GM12878 (cell line): Measurements from ENCODE around the gene OPRD1. TPM values are rescaled to one million over a fixed set of nuclear protein-coding genes. Genes with fewer than 3 reads are reported as not detected.

Source experiments
- ATAC-seq: fragments of 200-7000 bp; cut with Tn5 transposase; 3 replicates; pipeline ENCODE4 v1.9.1; 2020; ENCODE audit warnings: mild to moderate bottlenecking, moderate library complexity
- BruUV-seq: library from RNA; stranded (reverse); fragments of 400-500 nt; replicated peaks from 2 replicates; lab custom pipeline; 2021; lab: Mats Ljungman, UMichigan
- CTCF ChIA-PET: fragments of 300-600 bp; sonication (Branson Sonifier 250); formaldehyde crosslinking; extraction: SDS; loops from one replicate; lab custom pipeline; 2021; ENCODE audit warnings: inconsistent platforms; lab: Yijun Ruan, JAX
- POLR2A ChIA-PET: fragments of 350-600 bp; formaldehyde crosslinking; extraction: SDS; loops from one replicate; lab custom pipeline; 2021; ENCODE audit warnings: inconsistent platforms; lab: Charles Lee
- RAD21 ChIA-PET: fragments of 300-600 bp; sonication (Branson Sonifier 250); formaldehyde crosslinking; loops from one replicate; lab custom pipeline; 2023; ENCODE audit warnings: antibody characterized with exemption; ENCODE audit not compliant: unreplicated experiment; lab: Charles Lee
- SMC1A ChIA-PET: fragments of 300-600 bp; sonication (Branson Sonifier 250); formaldehyde crosslinking; loops from one replicate; lab custom pipeline; 2023; ENCODE audit not compliant: unreplicated experiment, uncharacterized antibody; lab: Charles Lee
- DNase-seq: peaks from one replicate; pipeline ENCODE4 v3.0.0-alpha.2; 2011; ENCODE audit warnings: low read depth, low spot score
- FAIRE-seq: peaks from 3 replicates; lab custom pipeline; 2011; peaks lifted over from hg19 to GRCh38; lab: Jason Lieb, UNC
- H2AFZ ChIP-seq: 2 replicates; pipeline ENCODE4 v1.6.0; 2011; ENCODE audit warnings: low read depth, low read length, control low read depth; ENCODE audit not compliant: control insufficient read depth
- H3K27ac ChIP-seq: 2 replicates; pipeline ENCODE4 v1.5.1; 2011; ENCODE audit warnings: control low read depth; ENCODE audit not compliant: control insufficient read depth, insufficient read depth
- H3K27me3 ChIP-seq, 2 experiments: replicated peaks in 1 of 2; 2 replicates each; pipeline versions ENCODE4 v1.6.0 to v1.6.1; 2011; ENCODE audit warnings: low read length in 1 of 2; ENCODE audit not compliant: control insufficient read depth in 2 of 2, insufficient read depth in 2 of 2
- H3K36me3 ChIP-seq, 2 experiments: 2 replicates each; pipeline ENCODE4 v1.5.1; 2011; ENCODE audit warnings: low read length in 1 of 2; ENCODE audit not compliant: control insufficient read depth in 2 of 2, insufficient read depth in 2 of 2
- H3K4me1 ChIP-seq: 2 replicates; pipeline ENCODE4 v1.6.1; 2011; ENCODE audit warnings: mild to moderate bottlenecking, low read length, moderate library complexity, mixed read lengths; ENCODE audit not compliant: control insufficient read depth, insufficient read depth
- H3K4me2 ChIP-seq: 2 replicates; pipeline ENCODE4 v1.6.0; 2011; ENCODE audit warnings: control low read depth; ENCODE audit not compliant: control insufficient read depth, insufficient read depth
- H3K4me3 ChIP-seq: fragments of 200-600 bp; sonication (generic); 2 replicates; pipeline ENCODE4 v1.5.1; 2016
- H3K79me2 ChIP-seq: 2 replicates; pipeline ENCODE4 v1.6.0; 2011; ENCODE audit warnings: low read length; ENCODE audit not compliant: control insufficient read depth, insufficient read depth
- H3K9ac ChIP-seq: 2 replicates; pipeline ENCODE4 v1.8.0; 2011; ENCODE audit warnings: low read length, control low read depth, mixed read lengths; ENCODE audit not compliant: control insufficient read depth, insufficient read depth
- H3K9me3 ChIP-seq: replicated peaks from 3 replicates; pipeline ENCODE4 v1.5.1; 2011; ENCODE audit warnings: mild to moderate bottlenecking, low read length; ENCODE audit not compliant: control insufficient read depth, insufficient read depth
- H4K20me1 ChIP-seq: 2 replicates; pipeline ENCODE4 v1.6.0; 2011; ENCODE audit not compliant: control insufficient read depth, insufficient read depth
- ATF7 ChIP-seq: fragments of 450-650 bp; IDR thresholded peaks from 2 replicates; pipeline ENCODE4 v1.6.1; 2016; ENCODE audit warnings: low read depth, mild to moderate bottlenecking
- CBFB ChIP-seq: IDR thresholded peaks from 2 replicates; pipeline ENCODE4 v1.6.1; 2016; ENCODE audit warnings: antibody characterized with exemption, low read depth
- CREB1 ChIP-seq: IDR thresholded peaks from 2 replicates; pipeline ENCODE4 v1.6.1; 2012; ENCODE audit warnings: low read depth, mild to moderate bottlenecking, inconsistent platforms
- MEF2B ChIP-seq: fragments of 450-650 bp; IDR thresholded peaks from 2 replicates; pipeline ENCODE4 v1.6.1; 2018; ENCODE audit warnings: mild to moderate bottlenecking, moderate library complexity; ENCODE audit not compliant: partially characterized antibody, poor library complexity, severe bottlenecking
- RAD51 ChIP-seq: fragments of 450-650 bp; IDR thresholded peaks from 2 replicates; pipeline ENCODE4 v1.6.1; 2016; ENCODE audit warnings: moderate library complexity, mild to moderate bottlenecking, inconsistent platforms
- SP1 ChIP-seq: IDR thresholded peaks from one replicate; pipeline ENCODE4 v1.6.1; 2011; ENCODE audit warnings: low read depth, low read length
- TCF12 ChIP-seq: IDR thresholded peaks from 2 replicates; pipeline ENCODE4 v1.6.1; 2011; ENCODE audit warnings: low read depth, mild to moderate bottlenecking, low read length
- WRNIP1 ChIP-seq: IDR thresholded peaks from 2 replicates; pipeline ENCODE4 v1.6.1; 2011; ENCODE audit warnings: low read depth, low read length, improper control_type of control experiment, borderline replicate concordance
- ZNF622 ChIP-seq: fragments of 450-650 bp; IDR thresholded peaks from 2 replicates; pipeline ENCODE4 v1.6.1; 2017; ENCODE audit warnings: mild to moderate bottlenecking, inconsistent platforms
- WGBS: methylation state at CpG from one replicate; pipeline ENCODE4 v1.1.6; 2016; ENCODE audit warnings: low lambda C conversion rate; ENCODE audit not compliant: insufficient replicate concordance, insufficient coverage; ENCODE audit errors: missing lambda C conversion rate; 5-methylcytosine and 5-hydroxymethylcytosine counted together
- in situ Hi-C: fragments of 300-500 bp; cut with MboI; formaldehyde crosslinking; loops from 9 replicates; pipeline ENCODE4 v1.14.3; 2018; ENCODE audit warnings: mixed read lengths
- intact Hi-C: fragments of 100-400 bp; cut with micrococcal nuclease; formaldehyde crosslinking; loops from one replicate; pipeline ENCODE4 v1.14.2; 2022; ENCODE audit not compliant: unreplicated experiment
- polyA plus RNA-seq, 11 experiments: library from polyadenylated mRNA; depleted of rRNA in 4 of 11; unstranded in 6 of 11; stranded (reverse) in 5 of 11; fragments of >200 nt; fragmentation: Nextera tagmentation in 4 of 11; fragmentation: Illumina TruSeq in 1 of 11; extraction: Ambion mirVana in 4 of 11; extraction: Trizol in 1 of 11; gene quantifications; 1 replicate in 1 of 11; 2 replicates in 10 of 11; pipeline versions ENCODE4 v1.2.1 to v1.2.3, GENCODE V29; 2011 to 2016; ENCODE audit warnings: inconsistent platforms in 2 of 11, missing spikeins in 2 of 11, low read depth in 1 of 11
- total RNA-seq, 4 experiments: library from RNA; depleted of rRNA in 3 of 4; stranded (reverse); fragments of >200 nt in 3 of 4; fragmentation: Illumina TruSeq in 1 of 4; extraction: Trizol in 1 of 4; gene quantifications; 2 replicates each; pipeline versions ENCODE4 v1.2.1 to v1.2.3, GENCODE V29; 2013 to 2021
- TF ChIP-seq, protein P1 (sequence below): IDR thresholded peaks from 2 replicates; pipeline ENCODE4 v1.6.1; 2011; ENCODE audit warnings: borderline replicate concordance, low read depth, mild to moderate bottlenecking, moderate library complexity, low read length; ENCODE audit not compliant: insufficient read depth, poor library complexity, severe bottlenecking
- TF ChIP-seq, protein P2 (sequence below): fragments of 450-650 bp; IDR thresholded peaks from 2 replicates; pipeline ENCODE4 v1.6.1; 2017; ENCODE audit warnings: mild to moderate bottlenecking, low read depth, inconsistent platforms; ENCODE audit not compliant: poor library complexity, severe bottlenecking

Gene OPRD1
- total and polyA plus RNA-seq, 10 of the 15 experiments (the other 5 are each of a cell fraction or from before 2014, with no cell fraction given), result 0.02 TPM; not detected in 8

DNA sequence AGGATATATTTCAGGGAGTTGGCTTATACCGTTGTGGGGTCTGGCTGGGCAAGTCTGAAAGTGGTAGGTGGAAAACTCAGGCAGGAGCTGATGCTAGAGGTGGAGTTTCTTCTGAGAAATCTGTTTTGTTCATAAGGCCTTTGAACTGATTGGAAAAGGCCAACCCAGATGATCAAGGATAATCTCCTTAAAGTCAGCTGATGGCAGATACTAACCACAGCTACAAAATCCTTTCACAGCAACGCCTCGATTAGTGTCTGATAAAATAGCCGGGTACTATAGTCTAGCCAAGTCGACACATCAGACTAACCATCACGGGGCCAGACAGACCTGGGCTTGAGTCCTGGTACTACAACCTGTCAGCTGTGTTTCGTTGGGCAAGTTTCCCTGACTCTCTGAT lies 21.4 kb downstream of the OPRD1 start:
- in situ Hi-C loops, result no loop called here
- Histone ChIP-seq H3K4me2 (no peak overlapping the region), H3K4me3 (no peak overlapping the region), H3K9ac (no peak overlapping the region), H4K20me1 (no peaks in the 10 kb centered on the region), H3K27me3 (no peaks in the 10 kb centered on the region), H3K27ac (no peak overlapping the region), H2AFZ (no peak overlapping the region), H3K36me3 (no peaks in the 10 kb centered on the region), H3K4me1 (no peaks in the 10 kb centered on the region), H3K9me3 (no peaks in the 10 kb centered on the region), H3K79me2 (no peaks in the 10 kb centered on the region)
- ChIA-PET POLR2A (no interaction called here), SMC1A (no interaction called here), RAD21 (no interaction called here), CTCF (interaction anchor here (0.6 kb wide), 1 partner anchor 172 kb away, joined by 3 read pairs; no protein-coding TSS in a partner anchor)
- BruUV-seq, result no TSS peak
- 37% methylated on average over 7 of the region's 7 CpGs for WGBS
- no peak for DNase-seq
- intact Hi-C loops, result no loop called here
- ATAC-seq, result no peak
- FAIRE-seq, result no peak
- TF ChIP-seq CREB1 (no peak), RAD51 (no peak), ZNF622 (no peak), CBFB (no peak), ATF7 (no peak), MEF2B (no peak), SP1 (no peak), TCF12 (no peak), WRNIP1 (no peak)
- TF ChIP-seq, protein P1, sequence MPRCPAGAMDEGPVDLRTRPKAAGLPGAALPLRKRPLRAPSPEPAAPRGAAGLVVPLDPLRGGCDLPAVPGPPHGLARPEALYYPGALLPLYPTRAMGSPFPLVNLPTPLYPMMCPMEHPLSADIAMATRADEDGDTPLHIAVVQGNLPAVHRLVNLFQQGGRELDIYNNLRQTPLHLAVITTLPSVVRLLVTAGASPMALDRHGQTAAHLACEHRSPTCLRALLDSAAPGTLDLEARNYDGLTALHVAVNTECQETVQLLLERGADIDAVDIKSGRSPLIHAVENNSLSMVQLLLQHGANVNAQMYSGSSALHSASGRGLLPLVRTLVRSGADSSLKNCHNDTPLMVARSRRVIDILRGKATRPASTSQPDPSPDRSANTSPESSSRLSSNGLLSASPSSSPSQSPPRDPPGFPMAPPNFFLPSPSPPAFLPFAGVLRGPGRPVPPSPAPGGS, result no peak
- TF ChIP-seq, protein P2, sequence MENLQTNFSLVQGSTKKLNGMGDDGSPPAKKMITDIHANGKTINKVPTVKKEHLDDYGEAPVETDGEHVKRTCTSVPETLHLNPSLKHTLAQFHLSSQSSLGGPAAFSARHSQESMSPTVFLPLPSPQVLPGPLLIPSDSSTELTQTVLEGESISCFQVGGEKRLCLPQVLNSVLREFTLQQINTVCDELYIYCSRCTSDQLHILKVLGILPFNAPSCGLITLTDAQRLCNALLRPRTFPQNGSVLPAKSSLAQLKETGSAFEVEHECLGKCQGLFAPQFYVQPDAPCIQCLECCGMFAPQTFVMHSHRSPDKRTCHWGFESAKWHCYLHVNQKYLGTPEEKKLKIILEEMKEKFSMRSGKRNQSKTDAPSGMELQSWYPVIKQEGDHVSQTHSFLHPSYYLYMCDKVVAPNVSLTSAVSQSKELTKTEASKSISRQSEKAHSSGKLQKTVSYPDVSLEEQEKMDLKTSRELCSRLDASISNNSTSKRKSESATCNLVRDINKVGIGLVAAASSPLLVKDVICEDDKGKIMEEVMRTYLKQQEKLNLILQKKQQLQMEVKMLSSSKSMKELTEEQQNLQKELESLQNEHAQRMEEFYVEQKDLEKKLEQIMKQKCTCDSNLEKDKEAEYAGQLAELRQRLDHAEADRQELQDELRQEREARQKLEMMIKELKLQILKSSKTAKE, result no peak
